GM11168 (cell line): ENCODE measurements around the gene CHMP6.

Experiments
- in situ Hi-C: fragments of 300-500 bp; cut with MboI; formaldehyde crosslinking; loops from one replicate; pipeline ENCODE4 v1.12.0; 2022; ENCODE audit warnings: low sequenced_read_pairs; ENCODE audit not compliant: unreplicated experiment

CHMP6 gene

GRCh38 chr17:80970044-80970761 is 21.4 kb upstream of the CHMP6 start:
- in situ Hi-C loops: loop anchor here (10.0 kb wide), 1 partner anchor 535 kb away; no protein-coding TSS in a partner anchor

GRCh38 chr17:80970762-80971703 is 20.6 kb upstream of the CHMP6 start:
- in situ Hi-C loops: loop anchor here (10.0 kb wide), 1 partner anchor 536 kb away; no protein-coding TSS in a partner anchor

- in situ Hi-C loops: loop anchor here (10.0 kb wide), 1 partner anchor 537 kb away; no protein-coding TSS in a partner anchor
Measured at GRCh38 chr17:80971704-80972304, 19.8 kb upstream of the CHMP6 start.

GRCh38 chr17:80976701-80977100 is 14.9 kb upstream of the CHMP6 start:
- in situ Hi-C loops: loop anchor here (10.0 kb wide), 1 partner anchor 542 kb away; no protein-coding TSS in a partner anchor

GRCh38 chr17:80977172-80977571 is 14.5 kb upstream of the CHMP6 start:
- in situ Hi-C loops: loop anchor here (10.0 kb wide), 1 partner anchor 542 kb away; no protein-coding TSS in a partner anchor

- in situ Hi-C loops: loop anchor here (10.0 kb wide), 1 partner anchor 544 kb away; no protein-coding TSS in a partner anchor
Measured at GRCh38 chr17:80978499-80979497, 12.8 kb upstream of the CHMP6 start.

- in situ Hi-C loops: loop anchor here (10.0 kb wide), 1 partner anchor 545 kb away; no protein-coding TSS in a partner anchor
Measured at GRCh38 chr17:80979547-80980378, 11.9 kb upstream of the CHMP6 start.

GRCh38 chr17:80980397-80981061 is 11.1 kb upstream of the CHMP6 start:
- in situ Hi-C loops: no loop called here

DNA sequence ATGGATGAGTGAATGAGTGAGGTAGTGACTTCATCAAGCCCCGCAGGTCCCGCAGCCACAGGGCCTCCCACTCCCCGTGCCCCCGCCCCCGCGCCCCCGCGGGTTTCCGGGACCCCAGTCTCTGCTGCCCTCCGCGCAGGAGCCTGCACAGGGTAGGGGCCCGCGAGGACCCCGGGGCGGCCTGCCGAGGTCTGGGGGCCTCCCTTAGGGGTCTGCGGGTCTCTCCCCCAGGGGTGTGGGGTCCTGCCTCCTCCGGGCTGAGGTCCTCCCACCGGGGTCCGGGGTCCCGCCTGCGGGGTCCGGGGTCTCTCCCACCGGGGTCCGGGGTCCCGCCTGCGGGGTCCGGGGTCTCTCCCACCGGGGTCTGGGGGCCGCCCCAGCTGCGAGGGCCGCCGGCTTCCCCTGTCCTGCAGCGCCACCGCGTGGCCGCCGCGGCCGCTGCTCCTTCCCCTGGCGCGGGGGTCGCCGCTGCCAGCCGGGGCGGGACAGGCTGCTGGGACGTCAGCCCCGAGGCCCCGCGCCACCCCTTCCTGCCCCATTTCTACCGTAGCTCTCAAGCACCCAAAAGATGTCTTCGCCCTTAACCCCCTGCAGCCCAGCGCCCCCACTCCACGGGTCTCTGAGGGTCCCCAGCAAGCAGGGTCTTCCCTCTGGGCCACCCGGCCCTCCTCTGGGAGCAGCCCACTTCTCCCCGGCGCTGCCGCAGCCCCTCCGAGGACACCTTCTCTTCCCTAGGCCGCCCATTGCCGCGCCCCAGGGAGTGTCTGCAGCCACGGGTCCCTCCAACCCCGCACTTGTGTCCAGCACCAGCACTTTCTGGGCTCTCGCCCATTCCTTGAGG is 10.4 kb upstream of the CHMP6 start:
- in situ Hi-C loops: no loop called here

GRCh38 chr17:80981929-80982425 is 9.7 kb upstream of the CHMP6 start:
- in situ Hi-C loops: no loop called here

GRCh38 chr17:80982426-80982974 is 9.1 kb upstream of the CHMP6 start:
- in situ Hi-C loops: no loop called here

DNA sequence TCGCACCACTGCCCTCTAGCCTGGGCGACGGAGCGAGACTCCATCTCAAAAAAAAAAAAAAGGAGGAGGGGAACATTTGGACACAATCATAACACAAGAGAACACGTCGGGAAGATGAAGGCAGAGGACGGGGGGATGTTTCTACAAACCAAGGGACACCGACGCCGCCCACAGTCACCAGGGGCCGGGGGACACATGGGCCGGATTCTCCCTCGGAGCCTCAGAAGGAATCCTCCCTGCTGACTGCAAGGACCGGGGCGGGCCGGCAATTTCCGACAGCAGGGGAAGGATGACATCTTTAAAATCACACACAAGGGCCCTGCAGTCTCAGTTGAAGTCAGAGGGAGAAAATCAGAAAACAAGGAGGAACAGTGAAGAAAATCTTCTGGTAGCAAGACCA is 8.1 kb upstream of the CHMP6 start:
- in situ Hi-C loops: no loop called here

DNA sequence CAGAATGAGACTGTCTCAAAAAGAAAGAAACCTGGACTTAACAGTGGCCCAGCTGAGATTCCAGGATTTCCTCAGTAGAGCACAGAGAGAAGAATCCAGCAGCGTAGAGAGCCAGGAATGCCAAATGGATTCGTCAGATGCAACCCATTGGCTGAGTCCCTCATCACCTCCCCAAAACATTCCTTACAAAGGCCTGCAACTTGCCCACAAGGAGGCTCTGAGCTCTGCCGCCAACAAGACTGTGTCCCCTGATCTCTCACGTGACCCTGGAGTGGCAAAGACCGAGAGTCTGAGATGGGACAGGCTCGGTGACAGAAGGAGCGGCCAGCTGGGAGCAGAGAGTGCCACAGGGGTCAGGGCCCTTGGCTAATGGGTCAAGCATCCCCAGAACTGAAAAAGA is 6.9 kb upstream of the CHMP6 start:
- in situ Hi-C loops: no loop called here

DNA sequence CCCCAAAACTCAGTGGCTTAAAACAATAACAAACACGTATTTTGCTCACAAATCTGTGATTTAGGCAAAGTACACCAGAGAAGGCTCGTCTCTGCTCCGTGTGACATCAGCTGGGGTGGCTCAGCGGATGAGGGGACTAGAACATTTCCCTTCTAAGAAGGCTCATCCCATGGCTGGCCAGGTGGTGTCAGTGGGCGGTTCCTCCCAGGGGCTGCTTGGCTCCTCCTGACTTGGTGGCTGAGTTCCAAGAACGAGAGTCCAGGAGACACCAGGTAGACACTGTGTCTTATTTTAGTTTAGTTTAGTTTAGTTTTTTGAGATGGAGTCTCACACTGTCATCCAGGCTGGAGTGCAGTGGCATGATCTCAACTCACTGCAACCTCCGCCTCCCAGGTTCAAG is 5.6 kb upstream of the CHMP6 start:
- in situ Hi-C loops: no loop called here

- in situ Hi-C loops: no loop called here
Measured at GRCh38 chr17:80986816-80987475, 4.7 kb upstream of the CHMP6 start.

DNA sequence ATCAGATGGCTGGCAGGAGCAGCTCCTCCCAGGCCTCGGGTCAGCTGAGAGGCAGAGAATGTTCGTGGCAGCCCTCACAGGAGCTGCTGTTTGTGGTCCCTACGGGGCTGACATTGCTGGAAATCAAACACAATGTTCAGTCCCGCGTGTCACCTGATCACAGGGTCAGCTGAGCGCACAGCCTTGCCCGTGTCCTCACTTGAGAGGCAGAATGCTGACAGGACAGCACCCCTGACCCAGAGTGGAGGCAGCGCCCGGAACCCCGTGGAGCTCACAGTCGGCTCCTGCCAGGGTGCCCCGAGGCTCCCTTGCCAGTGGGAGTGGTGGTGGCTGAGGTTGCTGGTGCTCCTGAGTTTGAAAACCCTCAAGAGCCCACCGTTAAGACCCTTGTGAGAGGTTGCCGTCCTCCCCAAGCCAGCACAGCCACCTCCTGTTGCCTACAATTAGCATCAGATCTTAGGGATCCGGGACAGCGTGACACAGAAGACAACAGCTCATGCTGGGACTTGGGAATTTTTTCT is 3.6 kb upstream of the CHMP6 start:
- in situ Hi-C loops: no loop called here
